ENCODE results near the gene ATG9B. TPM values are rescaled to one million over a fixed set of nuclear protein-coding genes. Genes with fewer than 3 reads are reported as not detected.

The ATG9B gene
- polyA plus RNA-seq, 1 experiment: 0.15 TPM

GRCh38 chr7:150986099-150986512 is 38.2 kb downstream of the ATG9B start:
- Histone ChIP-seq H3K4me3 (ENCODE audit: low read depth, low read length) (no peak overlapping the region), H3K27me3 (ENCODE audit: control insufficient read depth, insufficient read depth, low read length) (peaks cover 6% of the 10 kb centered on the region), H3K36me3 (ENCODE audit: control insufficient read depth, insufficient read depth, low read length) (no peaks in the 10 kb centered on the region)
- POLR2A ChIA-PET: no interaction called here
- TF ChIP-seq CTCF (IDR thresholded peaks at IDR 0.05; ENCODE audit: insufficient read depth, low read depth, low read length): peak; percentile 85
- CTCF ChIA-PET: interaction anchor here (0.6 to 4.5 kb wide), 26 partner anchors 8 to 208 kb away, joined by 3 to 50 read pairs (median 5); partner anchors contain the start of gene ABCB8
- no peak for DNase-seq (ENCODE audit: low read depth)

- Histone ChIP-seq H3K4me3 (ENCODE audit: low read depth, low read length) (no peak overlapping the region), H3K27me3 (ENCODE audit: control insufficient read depth, insufficient read depth, low read length) (peaks cover 16% of the 10 kb centered on the region), H3K36me3 (ENCODE audit: control insufficient read depth, insufficient read depth, low read length) (no peaks in the 10 kb centered on the region)
- CTCF ChIA-PET: interaction anchor here (0.8 to 4.5 kb wide), 11 partner anchors 9 to 188 kb away, joined by 3 to 50 read pairs (median 8); no protein-coding TSS in a partner anchor
- POLR2A ChIA-PET: interaction anchor here (0.6 kb wide), 1 partner anchor 79 kb away, joined by 5 read pairs; no protein-coding TSS in a partner anchor
- no peak for DNase-seq (ENCODE audit: low read depth)
- TF ChIP-seq CTCF (IDR thresholded peaks at IDR 0.05; ENCODE audit: insufficient read depth, low read depth, low read length): no peak
These were observed 40.4 kb downstream of the ATG9B start for GRCh38 chr7:150983893-150984368.

- ChIA-PET POLR2A (no interaction called here), CTCF (interaction anchor here (0.6 to 2.0 kb wide), 2 partner anchors 10 to 73 kb away, joined by 5 to 6 read pairs; no protein-coding TSS in a partner anchor)
- no peak for DNase-seq (ENCODE audit: low read depth)
These were observed 41.9 kb downstream of the ATG9B start for GRCh38 chr7:150982351-150982750.

GRCh38 chr7:150981644-150982043 is 42.6 kb downstream of the ATG9B start:
- DNase-seq (ENCODE audit: low read depth): no peak
- Histone ChIP-seq H3K36me3 (ENCODE audit: control insufficient read depth, insufficient read depth, low read length) (no peaks in the 10 kb centered on the region), H3K4me3 (ENCODE audit: low read depth, low read length) (no peak overlapping the region), H3K27me3 (ENCODE audit: control insufficient read depth, insufficient read depth, low read length) (peaks cover 25% of the 10 kb centered on the region)
- POLR2A ChIA-PET: no interaction called here
- no peak for TF ChIP-seq CTCF (IDR thresholded peaks at IDR 0.05; ENCODE audit: insufficient read depth, low read depth, low read length)
- CTCF ChIA-PET: no interaction called here

More at GRCh38 chr7:150982351-150982750, 41.9 kb downstream of the ATG9B start:
- no peak for TF ChIP-seq CTCF (IDR thresholded peaks at IDR 0.05; ENCODE audit: insufficient read depth, low read depth, low read length)
- no peak overlapping the region for H3K4me3 ChIP-seq (ENCODE audit: low read depth, low read length)
- H3K36me3 ChIP-seq (ENCODE audit: control insufficient read depth, insufficient read depth, low read length): no peaks in the 10 kb centered on the region
- peaks cover 20% of the 10 kb centered on the region for H3K27me3 ChIP-seq (ENCODE audit: control insufficient read depth, insufficient read depth, low read length)

GRCh38 chr7:150980663-150981062 is 43.6 kb downstream of the ATG9B start:
- DNase-seq (ENCODE audit: low read depth): no peak
- ChIA-PET POLR2A (no interaction called here), CTCF (interaction anchor here (0.6 to 2.7 kb wide), 6 partner anchors 10 to 242 kb away, joined by 3 to 16 read pairs (median 4); partner anchors contain the start of gene NOS3)
- Histone ChIP-seq H3K36me3 (ENCODE audit: control insufficient read depth, insufficient read depth, low read length) (no peaks in the 10 kb centered on the region), H3K4me3 (ENCODE audit: low read depth, low read length) (no peak overlapping the region), H3K27me3 (ENCODE audit: control insufficient read depth, insufficient read depth, low read length) (peaks cover 31% of the 10 kb centered on the region)
- no peak for TF ChIP-seq CTCF (IDR thresholded peaks at IDR 0.05; ENCODE audit: insufficient read depth, low read depth, low read length)

Measured in BJ (cell line).